ENCODE measurements around the gene LRFN2.

The LRFN2 gene

DNA sequence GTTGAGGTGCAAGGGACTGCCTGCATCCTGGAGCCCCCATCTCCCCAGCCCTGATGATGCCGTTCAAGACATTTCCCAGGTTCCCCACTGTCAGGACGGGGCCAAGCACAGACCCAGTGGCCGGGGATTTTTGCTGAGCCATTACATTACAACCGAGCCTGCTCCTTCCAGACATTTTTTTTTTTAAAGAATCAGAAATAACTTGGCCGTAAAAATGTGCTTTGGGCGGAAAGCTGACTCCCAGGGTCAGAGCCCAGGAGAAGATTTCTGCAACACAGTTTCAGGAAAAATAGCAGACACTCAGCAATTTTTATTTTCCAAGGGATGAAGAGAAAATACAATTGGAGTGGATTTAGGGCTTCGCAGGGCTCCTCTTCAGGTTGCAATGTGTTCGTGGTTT, 87.9 kb downstream of the LRFN2 start:
- FAIRE-seq (no peak), DNase-seq (ENCODE audit: insufficient read length, low spot score) (no peak)
- TF ChIP-seq TAF1 (IDR thresholded peaks at IDR 0.05; ENCODE audit: low read depth, low read length) (no peak), SPI1 (IDR thresholded peaks at IDR 0.05; ENCODE audit: low read depth, low read length) (no peak), POLR2A (IDR thresholded peaks at IDR 0.05; ENCODE audit: low read depth, low read length) (no peak), POU2F2 (IDR thresholded peaks at IDR 0.05; ENCODE audit: low read depth, low read length) (no peak), PAX5 (IDR thresholded peaks at IDR 0.05; ENCODE audit: insufficient read depth, low read length, severe bottlenecking) (no peak), POLR2AphosphoS5 (IDR thresholded peaks at IDR 0.05; ENCODE audit: low read depth, low read length) (no peak)

DNA sequence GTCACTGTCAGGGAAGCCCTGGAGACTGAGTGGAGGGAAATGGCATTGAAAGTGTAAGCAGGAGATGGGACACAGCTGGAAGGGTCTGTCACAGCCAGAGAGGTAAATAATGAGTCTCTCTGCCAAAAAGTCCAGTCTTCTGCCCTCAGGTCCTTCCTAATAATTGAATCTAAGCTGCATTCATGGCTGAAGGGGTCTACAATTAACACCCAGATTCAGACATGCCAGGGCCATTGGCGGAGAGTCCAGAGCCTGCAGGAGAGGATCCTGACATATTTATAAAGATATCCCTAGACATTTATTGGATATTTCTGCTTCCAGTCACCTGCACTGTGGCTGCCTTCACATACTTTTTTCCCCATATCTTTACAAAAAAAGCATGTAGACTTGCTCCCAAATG, 89.0 kb downstream of the LRFN2 start:
- FAIRE-seq (no peak), DNase-seq (ENCODE audit: insufficient read length, low spot score) (no peak)
- TF ChIP-seq POLR2AphosphoS5 (IDR thresholded peaks at IDR 0.05; ENCODE audit: low read depth, low read length) = no peak
- no peak for TF ChIP-seq PAX5 (IDR thresholded peaks at IDR 0.05; ENCODE audit: insufficient read depth, low read length, severe bottlenecking)
- TF ChIP-seq POU2F2 (IDR thresholded peaks at IDR 0.05; ENCODE audit: low read depth, low read length) = no peak
- TF ChIP-seq TAF1 (IDR thresholded peaks at IDR 0.05; ENCODE audit: low read depth, low read length) = no peak
- no peak for TF ChIP-seq POLR2A (IDR thresholded peaks at IDR 0.05; ENCODE audit: low read depth, low read length)
- TF ChIP-seq SPI1 (IDR thresholded peaks at IDR 0.05; ENCODE audit: low read depth, low read length) = no peak

DNA sequence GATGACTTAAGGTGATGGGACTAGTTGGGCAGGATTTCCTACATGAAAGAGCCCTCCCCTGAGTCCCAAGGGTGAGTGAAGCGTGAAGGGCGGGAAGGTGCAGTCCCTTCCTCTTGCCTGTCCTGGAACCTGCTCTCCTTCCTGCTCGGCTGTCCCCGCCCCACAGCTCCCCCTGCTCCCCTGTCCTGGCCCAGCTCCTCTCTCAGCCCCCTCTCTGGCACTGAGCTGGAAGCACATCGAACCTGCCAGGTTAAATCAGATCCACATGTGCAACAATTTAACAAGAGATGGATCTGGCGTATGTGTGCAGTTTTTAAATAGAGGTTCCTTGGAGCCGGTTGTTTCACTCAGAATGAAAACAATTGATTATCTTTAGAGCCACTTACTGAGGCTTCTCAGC, 95.0 kb downstream of the LRFN2 start:
- FAIRE-seq (no peak), DNase-seq (ENCODE audit: insufficient read length, low spot score) (no peak)
- TF ChIP-seq POLR2AphosphoS5 (IDR thresholded peaks at IDR 0.05; ENCODE audit: low read depth, low read length) (no peak), PAX5 (IDR thresholded peaks at IDR 0.05; ENCODE audit: insufficient read depth, low read length, severe bottlenecking) (no peak), POLR2A (IDR thresholded peaks at IDR 0.05; ENCODE audit: low read depth, low read length) (no peak), POU2F2 (IDR thresholded peaks at IDR 0.05; ENCODE audit: low read depth, low read length) (no peak), TAF1 (IDR thresholded peaks at IDR 0.05; ENCODE audit: low read depth, low read length) (no peak), SPI1 (IDR thresholded peaks at IDR 0.05; ENCODE audit: low read depth, low read length) (no peak)

- no peak for TF ChIP-seq TAF1 (IDR thresholded peaks at IDR 0.05; ENCODE audit: low read depth, low read length)
- no peak for TF ChIP-seq POLR2AphosphoS5 (IDR thresholded peaks at IDR 0.05; ENCODE audit: low read depth, low read length)
- no peak for FAIRE-seq
- no peak for DNase-seq (ENCODE audit: insufficient read length, low spot score)
These were observed 96.7 kb downstream of the LRFN2 start for GRCh38 chr6:40490508-40490907.

- FAIRE-seq (no peak), DNase-seq (ENCODE audit: insufficient read length, low spot score) (no peak)
- TF ChIP-seq TAF1 (IDR thresholded peaks at IDR 0.05; ENCODE audit: low read depth, low read length) (no peak), PAX5 (IDR thresholded peaks at IDR 0.05; ENCODE audit: insufficient read depth, low read length, severe bottlenecking) (no peak), POLR2AphosphoS5 (IDR thresholded peaks at IDR 0.05; ENCODE audit: low read depth, low read length) (no peak), POU2F2 (IDR thresholded peaks at IDR 0.05; ENCODE audit: low read depth, low read length) (no peak), SPI1 (IDR thresholded peaks at IDR 0.05; ENCODE audit: low read depth, low read length) (no peak), POLR2A (IDR thresholded peaks at IDR 0.05; ENCODE audit: low read depth, low read length) (no peak)
These were observed 97.4 kb downstream of the LRFN2 start for GRCh38 chr6:40489798-40490197.

- DNase-seq (ENCODE audit: insufficient read length, low spot score) = no peak
- TF ChIP-seq POU2F2 (IDR thresholded peaks at IDR 0.05; ENCODE audit: low read depth, low read length) (no peak), POLR2A (IDR thresholded peaks at IDR 0.05; ENCODE audit: low read depth, low read length) (no peak), SPI1 (IDR thresholded peaks at IDR 0.05; ENCODE audit: low read depth, low read length) (no peak), PAX5 (IDR thresholded peaks at IDR 0.05; ENCODE audit: insufficient read depth, low read length, severe bottlenecking) (no peak), POLR2AphosphoS5 (IDR thresholded peaks at IDR 0.05; ENCODE audit: low read depth, low read length) (no peak), TAF1 (IDR thresholded peaks at IDR 0.05; ENCODE audit: low read depth, low read length) (no peak)
- FAIRE-seq = no peak
These were observed 100.6 kb downstream of the LRFN2 start for GRCh38 chr6:40486576-40486975.

DNA sequence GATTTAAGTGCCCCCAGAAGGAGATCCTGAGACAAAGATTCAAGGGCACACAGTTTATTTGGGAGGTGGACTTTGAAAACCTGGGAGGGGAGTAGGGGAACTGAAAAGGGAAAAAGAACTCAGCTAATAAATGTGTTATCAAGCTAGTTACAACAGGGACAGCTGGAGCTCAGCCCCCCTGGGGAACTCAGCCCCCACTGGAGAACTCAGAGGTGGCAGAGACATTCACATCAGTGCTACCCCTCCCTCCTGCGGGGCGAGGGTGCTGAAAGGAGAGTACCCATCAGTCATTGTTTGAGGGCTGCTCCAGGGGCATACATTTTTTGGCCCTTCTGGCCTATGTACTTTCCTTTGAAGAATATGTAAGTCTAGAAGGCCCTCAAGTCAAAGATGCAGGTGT, 101.4 kb downstream of the LRFN2 start:
- no peak for DNase-seq (ENCODE audit: insufficient read length, low spot score)
- FAIRE-seq = no peak
- no peak for TF ChIP-seq POLR2A (IDR thresholded peaks at IDR 0.05; ENCODE audit: low read depth, low read length)
- TF ChIP-seq TAF1 (IDR thresholded peaks at IDR 0.05; ENCODE audit: low read depth, low read length) = no peak
- no peak for TF ChIP-seq POU2F2 (IDR thresholded peaks at IDR 0.05; ENCODE audit: low read depth, low read length)
- no peak for TF ChIP-seq POLR2AphosphoS5 (IDR thresholded peaks at IDR 0.05; ENCODE audit: low read depth, low read length)
- no peak for TF ChIP-seq PAX5 (IDR thresholded peaks at IDR 0.05; ENCODE audit: insufficient read depth, low read length, severe bottlenecking)

- TF ChIP-seq TAF1 (IDR thresholded peaks at IDR 0.05; ENCODE audit: low read depth, low read length) (no peak), POLR2AphosphoS5 (IDR thresholded peaks at IDR 0.05; ENCODE audit: low read depth, low read length) (no peak), SPI1 (IDR thresholded peaks at IDR 0.05; ENCODE audit: low read depth, low read length) (no peak), POLR2A (IDR thresholded peaks at IDR 0.05; ENCODE audit: low read depth, low read length) (no peak), PAX5 (IDR thresholded peaks at IDR 0.05; ENCODE audit: insufficient read depth, low read length, severe bottlenecking) (no peak), POU2F2 (IDR thresholded peaks at IDR 0.05; ENCODE audit: low read depth, low read length) (no peak)
- DNase-seq (ENCODE audit: insufficient read length, low spot score) (no peak), FAIRE-seq (no peak)
These were observed 101.9 kb downstream of the LRFN2 start for GRCh38 chr6:40485300-40485699.

GRCh38 chr6:40484066-40484465, 103.1 kb downstream of the LRFN2 start:
- DNase-seq (ENCODE audit: insufficient read length, low spot score) (no peak), FAIRE-seq (no peak)
- TF ChIP-seq POLR2AphosphoS5 (IDR thresholded peaks at IDR 0.05; ENCODE audit: low read depth, low read length) = no peak
- no peak for TF ChIP-seq TAF1 (IDR thresholded peaks at IDR 0.05; ENCODE audit: low read depth, low read length)
- no peak for TF ChIP-seq POLR2A (IDR thresholded peaks at IDR 0.05; ENCODE audit: low read depth, low read length)
- TF ChIP-seq POU2F2 (IDR thresholded peaks at IDR 0.05; ENCODE audit: low read depth, low read length) = no peak
- TF ChIP-seq PAX5 (IDR thresholded peaks at IDR 0.05; ENCODE audit: insufficient read depth, low read length, severe bottlenecking) = no peak
- TF ChIP-seq SPI1 (IDR thresholded peaks at IDR 0.05; ENCODE audit: low read depth, low read length) = no peak

GRCh38 chr6:40482532-40482931, 104.6 kb downstream of the LRFN2 start:
- DNase-seq (ENCODE audit: insufficient read length, low spot score) = no peak
- no peak for FAIRE-seq
- TF ChIP-seq TAF1 (IDR thresholded peaks at IDR 0.05; ENCODE audit: low read depth, low read length) = no peak
- TF ChIP-seq POLR2A (IDR thresholded peaks at IDR 0.05; ENCODE audit: low read depth, low read length) = no peak
- TF ChIP-seq SPI1 (IDR thresholded peaks at IDR 0.05; ENCODE audit: low read depth, low read length) = no peak
- no peak for TF ChIP-seq POLR2AphosphoS5 (IDR thresholded peaks at IDR 0.05; ENCODE audit: low read depth, low read length)
- no peak for TF ChIP-seq PAX5 (IDR thresholded peaks at IDR 0.05; ENCODE audit: insufficient read depth, low read length, severe bottlenecking)
- no peak for TF ChIP-seq POU2F2 (IDR thresholded peaks at IDR 0.05; ENCODE audit: low read depth, low read length)

Measured in GM12891 (cell line).